Stimulated activated CD4-positive, alpha-beta T cell treated with anti-CD3 and anti-CD28 coated beads, TNF-alpha, amount 100 ng/mL, for 48 hours (primary cell): Measurements from ENCODE around the gene SMTNL2.
"Not testable (repeated sequence)": the region's sequence is repeated elsewhere in the genome, so short reads cannot be mapped to it uniquely, and the experiment has no call there.

Source experiments
- DNase-seq, 3 donors: peaks; one replicate each; pipeline ENCODE4 v3.0.0-alpha.2; 2020; ENCODE audit warnings: low read depth in 3 of 3

Gene SMTNL2

DNA sequence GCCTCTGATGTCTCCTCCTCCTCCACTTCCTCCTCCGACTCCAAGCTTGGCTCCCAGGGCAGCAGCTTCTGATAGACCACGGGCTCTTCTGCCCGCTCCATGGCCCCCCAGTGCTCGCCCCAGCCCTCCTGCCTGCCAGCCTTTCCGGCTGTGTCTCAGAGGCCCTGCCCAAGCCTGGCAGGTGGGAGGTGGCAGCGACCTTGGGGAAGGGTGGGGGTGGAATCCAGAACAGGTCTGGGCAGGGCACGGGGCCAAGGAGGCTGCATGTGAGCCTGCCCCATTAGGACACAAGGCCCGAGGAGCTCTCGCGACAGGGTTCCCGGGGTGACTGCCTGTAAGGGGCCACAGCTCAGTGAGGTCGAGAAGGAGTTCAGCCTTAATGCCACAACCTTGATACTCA lies 23.9 kb upstream of the SMTNL2 start, which contains the start of gene GGT6:
Gene GGT6, minus strand, starts transcription at position 157 of the 400 bp plus-strand sequence. Its CDS starts 56 bp downstream, at position 101.
- DNase-seq: no peak

DNA sequence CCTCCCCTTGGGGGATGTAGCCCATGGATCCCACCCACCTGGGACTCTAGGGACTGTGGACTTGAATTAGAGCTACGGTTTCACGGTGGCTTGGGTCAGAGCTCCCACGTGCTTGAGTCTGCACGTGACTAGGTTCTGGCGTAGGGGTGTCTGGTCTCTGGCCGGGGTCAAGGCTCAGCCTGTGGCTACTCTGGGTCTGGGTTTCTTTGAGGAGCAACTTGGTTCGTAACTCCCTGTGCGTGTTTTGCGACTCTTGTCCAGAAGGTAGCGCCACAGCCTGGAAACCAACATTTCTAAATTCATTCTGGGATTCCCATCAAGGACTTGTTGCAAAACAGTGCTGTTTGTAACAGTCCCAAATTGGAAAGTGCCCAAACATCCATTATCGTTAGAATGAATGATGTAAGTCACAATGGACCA lies 23.5 kb upstream of the SMTNL2 start:
- DNase-seq: no peak

DNA sequence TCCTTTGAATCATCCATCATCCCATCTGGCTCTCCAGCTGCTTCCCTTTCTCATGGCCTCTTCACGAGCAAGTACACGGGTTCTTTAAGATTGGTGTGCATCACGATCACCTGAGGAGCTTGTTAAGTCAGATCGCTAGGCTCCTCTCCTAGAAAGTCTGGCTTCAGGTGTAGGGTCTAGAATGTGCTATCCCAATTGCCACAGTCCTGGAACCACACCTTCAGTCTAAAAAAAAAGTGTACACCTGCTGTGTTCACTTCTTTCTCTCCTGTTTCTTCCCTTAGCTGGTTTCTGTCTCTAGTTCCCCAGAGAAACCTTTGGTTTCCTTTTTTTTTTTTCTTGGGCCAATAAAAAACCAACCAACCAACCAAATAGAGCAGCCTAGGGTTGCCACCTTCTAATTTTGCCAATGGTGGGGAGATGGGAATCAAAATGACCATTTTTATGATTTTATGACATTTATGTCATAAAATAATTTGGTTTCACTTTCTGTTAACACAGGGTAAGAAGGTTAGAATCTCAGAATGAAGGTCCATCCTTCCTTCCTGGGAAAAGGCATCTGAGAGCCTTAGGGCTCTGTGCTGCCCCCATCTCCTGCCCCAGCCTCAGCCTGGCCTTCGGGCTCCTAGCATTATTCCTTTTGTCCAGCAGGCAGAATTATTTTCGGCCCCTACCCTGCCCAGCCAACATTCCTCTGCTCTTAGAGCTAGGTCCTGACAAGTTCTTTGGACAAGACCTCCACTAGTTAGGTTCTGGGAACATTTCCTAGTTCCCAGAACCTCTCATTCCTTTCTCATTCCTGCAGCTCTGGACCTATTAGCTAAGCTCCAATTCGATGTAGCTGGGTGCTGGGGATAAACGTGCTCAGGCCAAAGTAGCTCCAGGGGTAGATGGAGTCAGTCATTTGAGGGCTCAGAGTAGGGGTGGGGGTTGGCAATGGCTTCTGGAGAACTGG lies 22.0 kb upstream of the SMTNL2 start:
- no peak for DNase-seq

DNA sequence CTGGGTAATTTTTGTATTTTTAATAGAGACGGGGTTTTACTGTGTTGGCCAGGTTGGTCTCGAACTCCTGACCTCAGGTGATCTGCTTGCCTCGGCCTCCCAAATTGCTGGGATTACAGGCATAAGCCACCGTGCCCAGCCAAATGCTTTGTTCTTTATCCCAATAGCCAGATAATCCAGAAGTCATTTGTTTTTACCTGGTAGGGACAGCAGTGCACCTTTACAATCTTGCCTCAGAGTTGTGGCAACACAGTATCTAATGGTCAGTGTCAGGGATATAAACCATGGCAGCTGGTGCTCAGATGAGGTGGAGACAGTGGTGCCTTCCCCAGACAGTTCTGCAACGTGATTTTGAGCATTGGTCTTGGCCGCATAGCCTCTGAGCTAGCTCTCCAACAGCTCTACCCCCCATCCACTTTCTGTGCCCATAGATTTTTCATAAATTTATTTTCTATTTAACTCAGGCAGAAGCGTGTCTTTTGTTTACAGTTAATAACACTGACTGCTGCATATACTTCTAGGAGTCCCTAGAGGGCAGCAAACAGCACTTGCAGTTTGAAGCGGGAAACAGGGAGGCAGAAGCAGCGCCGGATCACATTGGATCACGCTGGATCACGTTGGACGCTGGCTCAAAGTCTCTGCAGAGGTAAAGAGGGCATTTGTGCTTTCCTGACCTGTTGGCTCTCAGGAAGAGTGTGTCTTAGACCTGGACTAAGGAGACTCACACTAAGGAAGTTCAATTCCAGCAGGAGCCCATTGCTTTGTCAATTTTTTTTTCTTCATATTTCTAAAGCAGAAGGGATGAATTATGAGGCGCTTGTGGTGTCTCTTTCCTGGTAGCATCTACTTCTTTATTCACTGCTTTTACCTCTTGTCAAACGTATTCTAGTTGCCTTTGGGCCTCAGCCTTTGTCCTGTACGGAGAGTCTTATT lies 18.9 kb upstream of the SMTNL2 start:
- peak in 2 of 3 donors; percentile 29 to 42 for DNase-seq

DNA sequence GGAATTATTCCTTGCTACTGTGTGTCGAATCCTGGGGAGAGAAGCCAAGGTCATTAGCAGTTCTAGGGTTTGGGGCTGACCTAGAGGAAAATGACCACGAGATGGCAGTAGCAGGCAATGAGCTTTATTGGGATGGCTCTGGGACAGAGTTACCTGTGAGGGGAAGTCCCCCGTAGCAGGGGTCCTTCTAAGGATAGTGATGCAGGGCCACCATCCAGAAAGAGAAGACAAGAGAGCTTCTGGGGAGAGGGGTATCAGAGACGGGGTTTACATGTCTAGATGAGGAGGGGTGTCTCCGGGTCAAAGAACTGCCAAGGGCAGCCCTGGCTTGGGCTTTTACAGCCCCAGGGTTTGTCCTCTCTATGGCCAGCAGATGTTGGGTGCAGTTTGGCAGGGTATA lies 17.5 kb upstream of the SMTNL2 start:
- peak in 2 of 3 donors; percentile 25 to 54 for DNase-seq

DNA sequence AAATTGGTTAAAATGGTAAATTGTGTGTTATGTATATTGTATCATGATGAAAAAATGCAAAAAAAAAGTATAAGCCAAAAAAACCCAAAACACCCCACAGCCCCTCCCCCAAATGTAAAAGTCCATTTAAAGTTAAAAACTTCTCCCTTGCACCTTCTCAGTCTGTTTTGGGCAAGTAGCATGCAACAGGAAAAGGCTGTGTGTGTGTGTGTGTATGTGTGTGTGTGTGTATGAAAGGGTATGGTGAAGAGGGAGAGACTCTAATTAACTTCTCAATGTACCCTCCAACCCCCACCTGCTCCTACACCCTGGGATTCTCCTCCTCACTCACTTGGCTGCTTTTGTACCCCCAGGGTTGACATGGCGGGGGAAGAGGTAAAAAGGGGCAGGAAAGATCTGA lies 14.7 kb upstream of the SMTNL2 start:
- DNase-seq: no peak

DNA sequence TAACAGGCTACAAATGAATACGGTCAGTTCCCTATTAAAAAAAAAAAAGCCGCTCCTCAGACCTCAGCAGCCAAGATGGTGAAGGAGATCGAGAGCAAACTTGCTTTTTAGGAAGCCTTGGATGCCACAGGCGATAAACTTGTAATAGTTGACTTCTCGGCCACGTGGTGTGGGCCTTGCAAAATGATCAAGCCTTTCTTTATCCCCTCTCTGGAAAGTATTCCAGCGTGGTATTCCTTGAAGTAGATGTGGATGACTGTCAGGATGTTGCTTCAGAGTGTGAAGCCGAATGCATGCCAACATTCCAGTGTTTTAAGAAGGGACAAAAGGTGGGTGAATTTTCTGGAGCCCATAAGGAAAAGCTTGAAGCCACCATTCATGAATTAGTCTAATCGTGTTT lies 12.2 kb upstream of the SMTNL2 start:
- no peak for DNase-seq

DNA sequence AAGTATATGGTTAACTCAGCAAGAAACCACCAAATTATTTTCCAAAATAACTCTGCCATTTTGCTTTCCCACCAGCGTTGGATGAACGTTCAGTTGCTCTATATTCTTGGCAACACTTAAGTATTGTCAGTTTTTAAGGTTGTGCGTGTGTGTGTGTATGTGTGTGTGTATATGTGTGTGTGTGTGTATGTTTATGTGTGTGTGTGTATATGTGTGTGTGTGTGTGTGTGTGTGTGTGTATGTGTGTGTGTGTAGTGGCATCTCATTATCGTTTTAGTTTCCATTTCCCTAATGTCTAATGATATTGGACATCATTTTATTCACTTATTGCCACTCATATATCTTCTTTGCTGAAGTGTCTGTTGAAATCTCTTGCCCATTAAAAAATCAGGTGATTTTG lies 11.2 kb upstream of the SMTNL2 start:
- DNase-seq: no peak

DNA sequence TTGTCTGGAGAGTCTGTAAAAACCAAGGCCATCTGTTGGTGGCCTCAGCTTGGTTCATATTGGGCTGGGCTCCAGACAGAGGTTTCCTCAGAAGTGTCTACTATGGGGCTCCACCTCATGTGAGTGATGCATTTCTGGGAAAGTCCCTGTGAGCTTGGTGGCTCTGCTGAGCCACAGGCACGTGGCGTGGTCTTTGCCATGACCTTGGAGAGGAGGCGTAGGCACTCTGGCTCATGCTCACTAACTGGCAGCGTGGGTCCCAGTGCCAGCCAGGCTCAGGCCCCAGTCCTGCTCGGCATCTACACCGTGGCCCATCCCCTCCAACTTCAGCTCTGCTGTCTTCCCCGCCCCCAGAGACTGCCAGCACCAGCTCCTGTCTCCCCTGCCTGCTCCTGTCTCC lies 10.7 kb upstream of the SMTNL2 start:
- DNase-seq: peak; percentile 47 to 71 (median 56)

DNA sequence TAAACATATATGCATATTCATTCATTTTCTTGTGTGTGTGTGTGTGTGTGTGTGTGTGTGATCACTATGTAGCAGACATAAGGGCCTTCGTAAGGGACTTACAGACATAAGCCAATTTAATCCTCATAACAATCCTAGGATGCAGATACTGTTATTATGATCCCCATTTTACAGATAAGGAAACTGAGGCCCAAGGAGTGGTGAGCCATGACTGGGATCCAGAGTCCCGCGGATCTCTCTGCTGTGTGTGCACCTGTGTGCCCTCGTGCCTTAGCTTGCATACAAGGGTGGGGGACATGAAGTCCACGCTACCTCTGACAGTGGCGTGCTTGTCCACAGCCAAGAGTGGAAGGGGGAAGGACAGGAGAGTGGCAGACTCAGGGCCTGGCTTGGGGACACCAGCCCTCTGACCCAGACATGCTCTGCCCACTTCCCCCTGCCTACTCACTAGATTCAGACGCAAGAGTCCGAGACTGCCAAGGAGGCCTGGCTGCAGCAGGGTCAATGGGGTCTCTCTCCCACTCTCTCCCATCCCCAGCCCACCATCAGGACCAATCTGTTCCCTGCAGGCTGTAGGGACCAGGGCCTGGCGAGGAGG lies 9.8 kb upstream of the SMTNL2 start:
- no peak for DNase-seq

DNA sequence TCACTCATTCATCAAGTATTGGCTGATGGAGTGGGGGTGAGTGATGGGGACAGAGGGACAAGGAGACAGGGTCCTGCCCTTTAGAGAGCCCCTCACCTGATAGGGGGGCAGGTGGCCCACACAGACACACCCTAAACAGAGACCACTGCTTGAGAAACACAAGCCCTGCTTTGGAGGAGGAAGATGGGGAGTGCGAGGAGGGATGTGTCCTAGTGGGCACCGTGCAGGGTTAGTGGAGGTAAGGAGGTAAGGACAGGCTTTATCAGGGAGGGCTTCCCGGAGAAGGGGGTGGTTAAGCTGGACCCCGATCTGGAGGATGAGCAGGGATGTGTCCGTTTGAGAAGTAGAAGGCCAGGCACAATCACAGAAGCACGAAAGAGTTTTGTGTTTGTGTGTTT lies 8.2 kb upstream of the SMTNL2 start:
- DNase-seq: no peak

DNA sequence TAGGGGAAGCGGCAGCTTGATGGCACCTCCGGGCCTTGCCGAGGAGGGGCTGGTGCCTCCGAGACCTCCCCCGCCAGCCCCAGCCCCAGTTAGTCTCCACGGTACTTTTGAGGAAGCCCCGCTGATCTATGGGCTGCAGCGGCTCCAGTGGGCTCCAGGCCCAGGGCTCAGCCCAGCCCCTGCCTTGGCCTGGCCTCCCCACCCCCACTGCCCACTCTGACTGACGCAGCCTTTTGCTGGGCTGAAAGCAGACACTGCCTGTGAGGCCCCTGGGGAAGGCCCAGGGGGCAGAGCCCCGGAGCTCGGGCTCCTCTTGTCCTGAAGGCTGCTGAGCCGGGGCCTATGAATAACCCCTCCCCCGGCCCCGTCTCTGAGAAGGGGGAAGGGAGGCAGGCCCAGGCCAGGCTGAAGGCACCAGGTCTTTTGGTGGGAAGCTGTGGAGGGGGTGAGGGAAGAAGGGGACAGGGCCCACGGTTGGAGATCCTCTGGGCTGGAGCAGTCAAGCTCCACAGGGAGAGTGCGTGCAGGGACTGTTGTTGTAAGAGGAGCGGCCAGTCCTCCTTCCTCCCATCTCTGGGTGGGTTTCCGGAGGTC lies 7.5 kb upstream of the SMTNL2 start:
- no peak for DNase-seq

DNA sequence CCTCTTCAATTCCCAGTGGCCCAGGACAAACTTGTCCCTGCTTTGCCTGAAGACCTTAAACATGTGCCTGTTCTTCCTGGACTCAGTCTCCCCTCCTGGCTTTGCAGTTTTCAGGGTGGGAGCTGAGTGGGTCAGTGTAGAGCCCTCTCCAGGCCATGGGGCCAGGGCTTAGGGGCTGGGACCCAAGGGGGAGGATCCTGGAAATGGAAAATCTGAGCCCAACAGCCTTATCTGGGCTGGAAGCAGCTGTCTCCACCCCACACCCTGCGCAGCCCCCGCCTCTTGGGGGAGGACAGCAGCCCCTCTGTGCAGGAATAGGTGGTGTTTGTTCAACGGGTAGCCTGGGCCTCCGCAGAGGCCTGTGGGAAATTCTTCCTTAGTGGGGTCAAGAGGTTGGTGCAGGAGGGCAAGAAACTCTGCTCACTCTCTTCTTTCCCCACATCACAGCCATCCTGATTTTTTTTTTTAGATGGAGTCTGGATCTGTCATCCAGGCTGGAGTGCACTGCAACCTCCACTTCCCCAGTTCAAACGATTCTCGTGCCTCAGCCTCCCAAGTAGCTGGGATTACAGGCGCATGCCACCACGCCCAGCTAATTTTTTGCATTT lies 6.8 kb upstream of the SMTNL2 start:
- DNase-seq: no peak

DNA sequence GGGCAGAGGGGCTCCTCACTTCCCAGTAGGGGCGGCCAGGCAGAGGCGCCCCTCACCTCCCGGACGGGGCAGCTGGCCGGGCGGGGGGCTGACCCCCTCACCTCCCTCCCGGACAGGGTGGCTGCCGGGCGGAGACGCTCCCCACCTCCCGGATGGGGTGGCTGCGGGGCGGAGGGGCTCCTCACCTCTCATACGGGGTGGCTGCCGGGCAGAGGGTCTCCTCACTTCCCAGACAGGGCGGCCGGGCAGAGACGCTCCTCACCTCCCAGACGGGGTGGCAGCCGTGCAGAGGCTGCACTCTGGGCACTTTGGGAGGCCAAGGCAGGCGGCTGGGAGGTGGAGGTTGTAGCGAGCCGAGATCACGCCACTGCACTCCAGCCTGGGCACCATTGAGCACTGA lies 6.0 kb upstream of the SMTNL2 start:
- not testable (repeated sequence) for DNase-seq

DNA sequence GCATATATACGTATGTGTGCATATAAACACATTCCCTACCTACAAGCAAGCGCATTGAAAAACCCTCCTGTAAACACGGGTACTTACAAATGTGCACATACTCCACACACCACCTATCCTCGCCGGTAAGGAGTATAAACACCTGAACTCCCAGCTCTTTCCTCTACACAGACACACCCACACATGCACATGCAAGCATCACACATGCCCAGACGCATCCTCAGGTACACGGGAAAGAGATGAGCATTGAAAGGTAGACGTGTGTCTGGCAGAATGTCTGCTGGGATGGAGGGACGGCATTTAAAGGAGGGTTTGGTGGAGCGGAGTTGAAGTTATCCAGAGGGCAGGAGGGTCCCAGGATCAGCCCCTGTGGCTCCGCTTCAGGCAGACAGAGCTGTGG lies 4.7 kb upstream of the SMTNL2 start:
- no peak for DNase-seq

DNA sequence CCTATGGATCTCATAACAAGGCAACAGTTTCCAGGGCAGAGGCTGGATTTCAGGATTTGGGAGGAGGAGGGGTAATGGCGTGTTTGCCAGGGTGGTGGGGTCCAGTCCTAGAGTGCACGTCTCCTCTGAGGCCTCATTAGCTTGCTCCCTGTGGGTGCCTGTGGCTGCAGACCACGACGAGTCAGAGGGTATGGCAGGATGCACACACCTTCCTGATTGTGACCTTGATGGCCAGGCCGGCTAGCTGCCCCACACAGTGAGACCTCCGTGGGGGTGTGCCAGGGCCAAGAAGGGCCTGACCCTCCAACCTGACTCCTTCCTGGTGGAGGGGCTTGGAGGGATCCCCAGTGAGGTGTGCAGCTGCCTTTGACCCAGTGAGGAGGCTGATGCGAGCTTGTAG lies 4.0 kb upstream of the SMTNL2 start:
- no peak for DNase-seq

DNA sequence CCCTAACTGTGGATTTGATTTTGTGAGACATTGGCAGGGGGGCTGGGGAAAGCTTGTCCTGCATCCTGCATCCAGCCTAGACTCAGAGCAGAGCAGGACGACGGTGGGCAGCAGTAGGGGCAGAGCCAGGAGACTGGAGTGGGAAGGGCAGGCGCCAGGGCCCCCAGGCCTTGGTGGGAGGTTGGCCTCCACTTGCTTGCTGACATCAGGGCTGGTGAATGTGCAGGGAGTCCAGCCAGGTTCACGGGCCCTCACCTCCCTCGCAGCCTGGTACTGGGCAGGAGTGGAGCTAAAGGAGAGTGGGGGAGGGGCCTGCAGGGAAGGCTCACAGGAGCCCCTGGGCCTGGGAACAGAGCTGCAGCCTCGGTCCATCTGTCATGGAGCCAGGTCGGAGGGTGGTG lies 2.2 kb upstream of the SMTNL2 start:
- DNase-seq: no peak

DNA sequence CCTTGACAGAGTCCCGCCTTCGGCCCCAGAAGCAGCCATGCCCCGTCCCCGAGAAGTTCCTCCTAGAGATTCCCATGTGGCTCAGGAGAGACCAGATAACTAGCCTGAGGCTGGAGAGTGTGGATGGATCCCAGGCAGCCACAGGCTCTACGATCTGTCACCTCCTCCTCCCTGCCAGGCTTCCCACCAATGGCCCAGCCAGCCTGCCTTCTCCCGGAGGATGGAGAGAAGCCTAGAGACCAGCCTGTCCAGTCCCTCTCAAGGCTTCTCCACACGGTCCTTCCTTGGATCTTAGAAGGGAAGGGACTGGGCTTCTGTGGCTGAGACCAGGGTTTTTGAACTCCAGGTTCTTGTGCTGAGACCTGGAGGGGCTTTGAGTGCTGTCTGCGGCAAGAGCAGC lies 1.6 kb upstream of the SMTNL2 start:
- DNase-seq: no peak

DNA sequence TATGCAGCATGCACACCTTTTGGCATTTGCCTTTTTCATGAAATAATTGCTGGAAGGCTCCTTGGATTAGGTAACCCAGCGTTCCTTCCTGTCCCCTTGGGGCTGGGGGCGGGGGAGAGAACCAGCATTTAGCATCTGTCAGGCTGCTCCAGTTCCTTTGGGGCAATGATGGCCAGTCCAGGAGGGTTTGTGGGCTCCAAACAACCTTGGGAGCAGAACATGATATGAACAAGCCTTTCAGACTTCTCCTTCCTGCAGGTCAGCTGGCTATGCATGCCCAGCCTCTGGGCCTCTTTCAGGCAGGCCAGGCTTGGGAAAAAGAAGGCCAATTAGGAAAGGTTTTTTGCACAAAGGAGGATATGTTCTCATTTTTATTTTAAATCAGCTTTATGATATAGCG lies 1.1 kb upstream of the SMTNL2 start:
- no peak for DNase-seq

DNA sequence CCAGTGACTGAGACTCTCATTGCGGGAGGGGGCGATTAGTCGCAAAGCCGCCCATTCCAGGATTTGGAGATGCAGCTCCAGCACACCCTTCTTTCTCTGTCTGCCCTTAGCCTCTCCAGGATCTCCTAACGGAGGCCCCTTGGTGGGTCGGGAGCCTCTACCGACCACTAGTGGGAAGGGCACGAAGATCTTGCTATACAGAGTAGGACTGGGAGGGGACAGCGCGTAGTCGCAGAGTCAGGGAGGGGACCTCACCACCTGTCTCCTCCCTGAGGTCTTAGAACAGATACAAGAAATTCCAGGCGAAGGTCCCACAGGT lies 588 bp upstream of the SMTNL2 start:
- DNase-seq: no peak

DNA sequence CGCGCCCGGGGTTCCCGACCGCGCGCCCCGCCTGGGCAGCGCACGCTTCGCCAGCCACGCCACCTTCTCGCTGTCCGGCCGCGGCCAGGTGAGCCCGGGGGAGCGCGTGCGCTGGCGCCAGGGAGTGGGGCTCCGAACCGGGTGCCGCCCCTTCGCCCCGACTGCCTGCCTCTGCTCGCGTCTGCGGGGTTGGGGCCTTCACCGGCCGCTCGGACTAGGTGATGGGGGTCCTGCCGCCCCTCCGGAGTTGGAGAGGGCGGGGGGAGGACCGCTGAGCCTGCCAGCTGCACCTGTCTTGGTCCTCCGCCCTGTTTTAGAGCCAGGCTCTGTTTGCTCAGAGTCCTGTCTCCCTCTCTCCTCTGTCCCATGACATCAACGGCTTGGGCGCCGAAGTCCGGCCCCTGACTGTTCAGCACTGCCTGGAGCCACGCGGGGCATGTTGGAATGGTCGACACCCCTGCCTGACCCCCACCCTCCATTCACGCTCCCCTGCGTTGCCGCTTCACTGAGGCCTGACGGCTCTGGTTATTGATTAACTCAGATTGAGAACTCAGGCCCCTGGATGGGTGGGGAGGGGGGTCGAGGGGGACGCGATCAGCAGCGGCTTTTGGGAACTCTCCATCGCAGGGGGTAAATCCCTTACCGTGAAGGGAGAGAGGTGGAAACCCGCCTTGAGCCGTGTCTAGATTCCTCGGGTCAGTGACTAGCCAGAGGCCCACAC lies 748 bp downstream of the SMTNL2 start:
- no peak for DNase-seq
